T-helper 9 cell (primary cell): ENCODE measurements around the gene CYP2J2.
"Not testable (repeated sequence)": the region's sequence is repeated elsewhere in the genome, so short reads cannot be mapped to it uniquely, and the experiment has no call there.

Experiments
- DNase-seq: peaks from one replicate; pipeline ENCODE4 v3.0.0-alpha.2; 2020

The CYP2J2 gene

DNA sequence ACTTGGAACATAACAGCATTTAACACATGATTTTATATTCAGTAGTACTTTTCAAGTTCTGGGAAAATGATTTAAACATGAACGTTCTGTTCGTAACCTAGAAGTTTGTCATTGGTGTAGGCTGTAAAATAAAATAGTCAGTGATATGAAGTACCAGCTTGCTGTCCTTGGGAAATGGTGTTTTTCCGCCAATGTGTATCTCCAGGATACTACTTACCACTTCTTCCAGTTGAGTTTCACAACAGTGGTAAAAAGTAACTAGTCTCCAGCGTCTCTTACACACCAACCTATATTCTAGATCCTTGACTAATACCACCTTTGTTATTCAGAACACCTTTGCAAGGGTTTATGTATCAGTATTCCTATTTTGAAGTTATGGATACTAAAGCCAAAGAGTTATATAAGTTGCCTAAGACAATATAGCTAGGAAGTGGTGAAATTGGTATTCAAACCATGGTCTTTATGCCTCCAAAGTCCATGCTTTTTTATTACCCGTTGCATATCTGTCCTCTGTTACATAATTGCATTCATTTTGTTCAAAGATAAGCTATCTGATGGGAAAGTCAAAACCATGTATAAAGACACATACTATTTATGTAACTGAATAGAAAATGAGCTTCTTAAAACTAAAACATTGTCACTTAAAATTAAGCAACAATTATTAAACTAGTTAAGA is 68.8 kb downstream of the CYP2J2 start:
- no peak for DNase-seq

DNA sequence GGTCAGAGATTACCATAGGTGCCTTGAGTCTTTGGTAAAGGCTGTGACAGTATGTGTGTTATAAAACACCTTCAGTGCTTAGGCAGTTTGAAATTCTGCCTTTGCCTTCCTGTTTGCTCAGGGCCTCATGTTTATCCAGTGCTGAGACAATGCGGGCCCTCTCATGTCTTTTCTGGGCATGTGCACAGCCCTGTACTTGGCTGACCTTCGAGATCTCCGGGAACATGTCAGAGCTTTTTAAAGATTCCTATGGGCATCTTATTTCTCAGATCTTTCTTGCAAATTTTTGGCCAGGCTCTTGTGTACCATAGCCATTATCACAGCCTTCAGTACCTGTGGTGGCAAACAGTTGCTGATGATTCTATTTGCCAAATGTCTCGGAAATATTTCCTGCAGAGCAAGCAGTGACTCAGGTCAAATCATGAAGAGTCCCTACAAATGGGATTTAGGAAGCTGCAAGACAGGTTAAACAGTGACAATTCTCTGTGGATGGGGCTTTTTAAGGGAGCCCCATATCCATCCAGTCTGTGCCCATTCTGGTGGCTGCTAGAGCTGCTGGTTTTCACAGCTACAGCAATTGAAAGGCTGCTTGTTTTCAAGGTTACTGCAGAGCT is 69.7 kb downstream of the CYP2J2 start:
- DNase-seq: no peak

DNA sequence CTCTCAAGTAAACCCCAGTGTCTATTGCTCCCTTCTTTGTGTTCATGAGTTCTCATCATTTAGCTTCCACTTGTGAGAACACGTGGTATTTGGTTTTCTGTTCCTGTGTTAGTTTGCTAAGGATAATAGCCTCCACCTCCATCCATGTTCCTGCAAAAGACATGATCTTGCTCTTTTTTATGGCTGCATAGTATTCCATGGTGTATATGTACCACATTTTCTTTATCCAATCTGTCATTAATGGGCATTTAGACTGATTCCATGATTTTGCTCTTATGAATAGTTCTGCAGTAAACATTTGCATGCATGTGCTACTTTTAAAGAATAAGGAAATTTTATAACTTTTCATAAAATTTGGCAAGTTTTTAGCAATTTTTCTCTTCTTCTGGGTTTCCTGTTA is 71.3 kb downstream of the CYP2J2 start:
- not testable (repeated sequence) for DNase-seq

DNA sequence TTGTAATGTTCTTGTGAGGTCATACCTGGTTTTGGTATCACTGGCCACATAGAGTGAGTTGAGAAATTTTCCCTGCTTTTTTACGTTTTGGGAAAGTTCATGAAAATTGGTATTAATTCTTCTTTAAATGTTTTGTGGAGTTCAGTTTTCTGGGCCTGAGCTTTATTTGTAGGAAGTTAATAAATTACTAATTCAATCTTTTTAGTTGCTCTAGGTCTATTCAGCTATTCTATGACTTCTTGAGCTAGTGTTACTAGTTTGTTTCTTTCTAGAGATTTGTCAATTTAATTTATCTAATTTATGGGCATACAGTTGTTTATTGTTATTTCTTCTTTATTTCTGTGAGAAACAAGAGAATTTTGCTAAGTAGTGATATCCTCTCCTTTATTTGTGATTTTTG is 74.5 kb downstream of the CYP2J2 start:
- no peak for DNase-seq

DNA sequence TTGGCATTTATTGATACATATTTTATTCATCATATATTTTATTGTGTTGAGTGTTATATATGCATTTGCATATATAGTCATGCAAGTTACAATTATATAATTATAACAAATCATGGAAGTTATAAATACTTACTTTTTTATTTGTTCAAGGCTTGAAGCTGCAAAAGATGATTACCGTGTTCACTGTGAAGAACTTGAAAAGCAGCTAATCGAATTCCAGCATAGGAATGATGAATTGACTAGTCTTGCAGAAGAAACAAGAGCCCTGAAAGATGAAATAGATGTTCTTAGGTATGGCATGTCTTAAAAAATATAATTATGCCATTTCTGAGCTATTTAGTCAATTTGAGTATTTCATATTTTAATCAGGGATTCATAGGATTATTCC is 79.7 kb downstream of the CYP2J2 start:
- no peak for DNase-seq

DNA sequence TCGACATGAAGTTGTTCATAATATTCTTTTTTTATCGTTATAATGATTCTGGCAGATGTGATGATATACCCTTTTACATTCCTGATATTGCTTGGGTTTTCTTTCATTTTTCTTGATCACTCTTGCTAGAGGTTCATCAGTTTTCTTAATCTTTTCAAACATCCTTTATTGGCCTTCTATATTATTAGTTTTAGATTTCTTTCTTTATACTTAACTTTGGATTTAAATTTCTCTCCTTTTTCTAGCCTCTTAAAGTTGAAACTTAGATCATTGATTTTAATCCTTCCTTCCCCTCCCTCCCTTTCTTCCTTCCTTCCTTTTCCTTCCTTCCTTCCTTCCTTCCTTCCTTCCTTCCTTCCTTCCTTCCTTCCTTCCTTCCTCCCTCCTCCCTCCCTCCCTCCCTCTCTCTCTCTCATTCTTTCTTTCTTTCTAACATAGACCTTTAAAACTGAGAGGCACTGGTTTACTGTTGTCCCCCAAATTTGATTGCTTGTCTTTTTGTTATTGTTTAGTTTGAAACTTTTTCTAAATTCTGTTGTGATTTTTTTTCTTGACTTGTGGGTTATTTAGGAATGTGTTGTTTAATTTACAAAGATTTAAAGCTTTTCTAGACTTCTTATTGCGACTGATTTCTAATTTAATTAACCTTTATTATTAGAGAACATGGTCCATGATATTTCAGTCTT is 80.2 kb downstream of the CYP2J2 start:
- DNase-seq: no peak

DNA sequence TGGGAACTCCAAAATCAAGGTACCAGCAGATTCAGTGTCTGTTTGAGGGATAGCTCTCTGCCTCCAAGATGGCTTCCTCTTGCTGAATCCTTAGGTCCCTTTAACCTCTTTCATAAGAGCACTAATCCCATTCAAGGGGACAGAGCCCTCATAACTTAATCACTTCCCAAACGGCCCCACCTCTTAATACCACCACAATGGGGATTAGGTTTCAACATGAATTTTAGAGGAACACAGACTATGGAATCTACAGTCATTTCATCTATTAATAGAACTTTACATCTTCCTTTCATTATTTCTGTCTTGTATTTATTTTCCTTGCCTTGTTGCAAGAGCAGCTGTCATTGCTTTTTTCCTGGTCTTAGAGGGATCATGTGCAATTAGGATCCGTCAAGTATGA is 81.5 kb downstream of the CYP2J2 start:
- no peak for DNase-seq
